GM13977 (cell line): ENCODE data around the gene USP4.
"Not testable (repeated sequence)": the region's sequence is repeated elsewhere in the genome, so short reads cannot be mapped to it uniquely, and the experiment has no call there.

ENCODE experiments used
- DNase-seq: peaks from one replicate; pipeline ENCODE4 v3.0.0; 2012; ENCODE audit warnings: low spot score
- in situ Hi-C: fragments of 300-500 bp; cut with MboI; formaldehyde crosslinking; loops from one replicate; pipeline ENCODE4 v1.12.0; 2022; ENCODE audit warnings: low sequenced_read_pairs, low pct_unique_long_range_greater_than_20kb, mixed read lengths, inconsistent platforms; ENCODE audit not compliant: unreplicated experiment
- TF ChIP-seq, protein P1 (sequence below): IDR thresholded peaks from 2 replicates; pipeline ENCODE4 v1.5.1; 2012; ENCODE audit warnings: mild to moderate bottlenecking, control low read depth; ENCODE audit not compliant: insufficient read depth; ENCODE audit errors: extremely low read depth, missing control alignments

USP4 gene

DNA sequence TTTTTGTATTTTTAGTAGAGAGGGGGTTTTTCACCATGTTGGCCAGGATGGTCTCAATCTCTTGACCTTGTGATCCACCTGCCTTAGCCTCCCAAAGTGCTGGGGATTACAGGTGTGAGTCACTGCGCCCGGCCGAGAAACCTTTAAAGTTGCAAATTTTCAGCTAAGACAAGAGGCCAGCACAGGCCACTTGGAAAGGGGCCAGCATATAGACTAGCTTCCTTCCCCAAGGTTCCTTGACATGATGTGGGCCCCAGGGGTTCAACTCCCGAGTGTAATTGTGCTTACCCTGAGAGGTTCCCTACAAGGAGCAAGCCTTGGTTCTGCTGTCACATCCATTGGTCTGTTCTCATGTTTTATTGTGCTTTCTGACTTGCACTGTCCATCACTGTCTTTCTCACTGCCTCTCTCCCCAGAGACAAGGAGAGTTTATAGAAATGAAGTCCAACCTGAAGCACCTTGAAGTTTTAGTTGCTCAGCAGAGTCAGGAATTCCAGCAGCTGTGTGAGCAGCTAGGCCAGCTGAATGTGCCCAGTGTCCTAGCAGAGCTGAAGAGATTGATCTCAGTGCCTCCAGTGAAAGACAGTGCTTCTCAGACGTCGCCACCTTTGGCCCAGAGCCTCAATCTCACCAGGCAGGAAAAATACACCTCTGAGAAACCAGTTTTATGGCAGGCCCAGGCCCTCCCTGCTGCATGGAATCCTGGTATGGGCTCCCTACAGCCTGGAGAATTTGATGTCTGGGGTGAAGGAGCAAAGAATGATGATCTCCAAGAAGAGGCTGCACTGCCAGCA is 83.9 kb downstream of the USP4 start:
- TF ChIP-seq, protein P1, sequence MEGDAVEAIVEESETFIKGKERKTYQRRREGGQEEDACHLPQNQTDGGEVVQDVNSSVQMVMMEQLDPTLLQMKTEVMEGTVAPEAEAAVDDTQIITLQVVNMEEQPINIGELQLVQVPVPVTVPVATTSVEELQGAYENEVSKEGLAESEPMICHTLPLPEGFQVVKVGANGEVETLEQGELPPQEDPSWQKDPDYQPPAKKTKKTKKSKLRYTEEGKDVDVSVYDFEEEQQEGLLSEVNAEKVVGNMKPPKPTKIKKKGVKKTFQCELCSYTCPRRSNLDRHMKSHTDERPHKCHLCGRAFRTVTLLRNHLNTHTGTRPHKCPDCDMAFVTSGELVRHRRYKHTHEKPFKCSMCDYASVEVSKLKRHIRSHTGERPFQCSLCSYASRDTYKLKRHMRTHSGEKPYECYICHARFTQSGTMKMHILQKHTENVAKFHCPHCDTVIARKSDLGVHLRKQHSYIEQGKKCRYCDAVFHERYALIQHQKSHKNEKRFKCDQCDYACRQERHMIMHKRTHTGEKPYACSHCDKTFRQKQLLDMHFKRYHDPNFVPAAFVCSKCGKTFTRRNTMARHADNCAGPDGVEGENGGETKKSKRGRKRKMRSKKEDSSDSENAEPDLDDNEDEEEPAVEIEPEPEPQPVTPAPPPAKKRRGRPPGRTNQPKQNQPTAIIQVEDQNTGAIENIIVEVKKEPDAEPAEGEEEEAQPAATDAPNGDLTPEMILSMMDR = no peak
- in situ Hi-C loops = no loop called here
- DNase-seq = no peak

DNA sequence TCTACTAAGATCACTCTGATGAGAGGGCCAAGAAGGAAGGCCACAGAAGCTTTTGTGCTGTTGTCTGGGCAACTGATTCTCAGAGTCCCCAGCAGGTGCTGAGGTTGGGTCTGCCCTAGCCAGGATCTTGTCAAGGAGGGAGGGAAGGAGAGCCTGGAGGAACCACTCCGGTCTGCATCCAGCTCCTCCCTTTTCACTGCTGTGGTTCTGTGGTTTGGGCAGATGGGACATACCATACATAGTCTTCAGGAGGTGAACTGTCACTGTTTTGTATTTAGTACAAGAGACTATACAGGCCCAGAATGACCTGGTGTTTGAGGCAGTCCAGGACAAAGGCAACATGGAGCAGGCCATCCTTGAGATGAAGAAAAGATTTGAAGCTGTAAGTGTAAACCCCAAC is 84.7 kb downstream of the USP4 start:
- in situ Hi-C loops = no loop called here
- DNase-seq = no peak
- TF ChIP-seq, protein P1 = no peak

DNA sequence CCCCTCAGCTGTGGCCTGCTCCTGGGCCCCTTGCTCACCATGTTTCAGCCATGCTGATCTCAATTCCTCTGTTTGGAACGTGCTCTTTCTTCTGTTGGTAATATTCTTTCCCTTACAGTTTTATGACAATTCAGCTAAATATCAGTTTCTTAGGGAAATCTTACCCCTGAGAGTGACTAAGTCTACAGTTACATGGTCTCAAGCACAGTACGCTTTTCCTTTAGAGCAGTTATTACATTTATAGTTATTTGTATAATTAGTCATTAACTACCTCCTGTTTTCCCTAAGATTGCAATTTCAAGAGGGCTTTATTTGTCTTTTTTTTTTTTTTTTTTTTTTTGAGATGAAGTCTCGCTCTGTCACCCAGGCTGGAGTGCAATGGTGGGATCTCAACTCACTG is 86.3 kb downstream of the USP4 start:
- in situ Hi-C loops = no loop called here
- DNase-seq = peak; percentile 1
- TF ChIP-seq, protein P1 = no peak

DNA sequence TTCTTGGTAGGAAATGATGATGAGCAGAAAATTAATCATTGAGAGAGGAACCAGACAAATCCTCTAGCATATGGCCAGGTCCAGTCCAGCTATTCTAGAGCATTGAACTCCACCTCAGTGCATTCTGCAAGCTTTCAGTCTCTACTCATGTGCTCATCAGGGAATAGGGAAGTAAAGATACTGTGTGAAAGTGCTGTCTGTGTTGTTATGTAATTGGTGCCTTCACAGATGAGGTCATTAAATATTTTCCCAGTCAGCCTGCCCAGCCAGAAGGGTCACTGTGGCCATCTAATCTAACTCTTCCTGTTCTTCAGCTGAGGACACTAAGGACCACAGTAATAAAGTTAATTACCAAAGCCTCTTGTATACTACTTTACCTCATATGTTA is 91.0 kb downstream of the USP4 start:
- DNase-seq = peak; percentile 40
- TF ChIP-seq, protein P1 = no peak
- in situ Hi-C loops = no loop called here

DNA sequence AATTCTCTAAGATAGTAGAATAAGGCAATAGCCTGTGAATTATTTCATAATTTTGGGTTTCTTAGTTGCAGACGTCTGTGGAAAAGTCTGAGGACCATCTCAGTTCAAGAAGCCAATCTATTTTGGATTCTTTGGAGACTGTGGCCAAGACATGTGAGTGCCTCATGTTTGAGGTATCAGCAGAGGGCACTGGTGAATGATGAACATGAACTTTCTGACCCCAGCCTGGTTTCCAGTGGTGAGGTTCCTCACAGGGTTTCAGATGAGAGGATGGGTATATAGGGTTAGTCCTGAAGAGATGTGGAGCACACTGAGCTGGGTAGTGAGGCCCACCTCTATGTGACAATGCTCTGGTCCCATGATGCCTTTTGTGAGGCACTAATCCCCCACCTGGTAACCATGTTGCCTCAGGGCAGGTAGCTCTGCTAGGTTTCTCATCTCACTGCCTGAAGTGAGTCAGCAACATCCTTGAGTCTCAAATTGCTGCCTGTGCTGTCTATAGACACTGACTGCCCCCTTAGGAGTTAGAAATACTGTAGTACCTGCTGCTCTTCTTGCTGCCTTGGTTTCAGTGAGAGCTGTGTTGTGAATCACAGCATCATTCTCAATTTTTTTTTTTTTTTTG is 95.2 kb downstream of the USP4 start:
- no peak for DNase-seq
- in situ Hi-C loops = no loop called here
- TF ChIP-seq, protein P1 = no peak

DNA sequence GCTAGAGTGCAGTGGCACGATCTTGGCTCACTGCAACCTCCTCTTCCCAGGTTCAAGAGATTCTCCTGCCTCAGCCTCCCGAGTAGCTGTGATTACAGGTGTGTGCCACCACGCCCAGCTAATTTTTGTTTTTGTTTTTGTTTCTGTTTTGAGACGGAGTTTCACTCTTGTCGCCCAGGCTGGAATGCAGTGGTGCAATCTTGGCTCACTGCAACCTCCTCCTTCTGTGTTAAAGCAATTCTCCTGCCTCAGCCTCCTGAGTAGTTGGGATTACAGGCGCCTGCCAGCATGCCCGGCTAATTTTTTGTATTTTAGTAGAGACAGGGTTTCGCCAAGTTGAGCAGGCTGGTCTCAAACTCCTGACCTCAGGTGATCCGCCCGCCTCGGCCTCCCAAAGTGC is 99.8 kb downstream of the USP4 start:
- DNase-seq, in situ Hi-C loops: not testable (repeated sequence)
